Occipital lobe (tissue), 2 donors: Measurements from ENCODE around the gene NAA30. TPM values are rescaled to one million over a fixed set of nuclear protein-coding genes. Genes with fewer than 3 reads are reported as not detected.
"Not testable (repeated sequence)": the region's sequence is repeated elsewhere in the genome, so short reads cannot be mapped to it uniquely, and the experiment has no call there.

Source experiments
- DNase-seq: peaks from one replicate; lab custom pipeline; 2025; lab: John Stamatoyannopoulos, UW
- total RNA-seq: library from RNA; depleted of rRNA; stranded (reverse); fragments of >200 nt; gene quantifications from one replicate; pipeline ENCODE4 v1.2.3, GENCODE V29; 2014

NAA30 gene
- total RNA-seq: 80.2 TPM

DNA sequence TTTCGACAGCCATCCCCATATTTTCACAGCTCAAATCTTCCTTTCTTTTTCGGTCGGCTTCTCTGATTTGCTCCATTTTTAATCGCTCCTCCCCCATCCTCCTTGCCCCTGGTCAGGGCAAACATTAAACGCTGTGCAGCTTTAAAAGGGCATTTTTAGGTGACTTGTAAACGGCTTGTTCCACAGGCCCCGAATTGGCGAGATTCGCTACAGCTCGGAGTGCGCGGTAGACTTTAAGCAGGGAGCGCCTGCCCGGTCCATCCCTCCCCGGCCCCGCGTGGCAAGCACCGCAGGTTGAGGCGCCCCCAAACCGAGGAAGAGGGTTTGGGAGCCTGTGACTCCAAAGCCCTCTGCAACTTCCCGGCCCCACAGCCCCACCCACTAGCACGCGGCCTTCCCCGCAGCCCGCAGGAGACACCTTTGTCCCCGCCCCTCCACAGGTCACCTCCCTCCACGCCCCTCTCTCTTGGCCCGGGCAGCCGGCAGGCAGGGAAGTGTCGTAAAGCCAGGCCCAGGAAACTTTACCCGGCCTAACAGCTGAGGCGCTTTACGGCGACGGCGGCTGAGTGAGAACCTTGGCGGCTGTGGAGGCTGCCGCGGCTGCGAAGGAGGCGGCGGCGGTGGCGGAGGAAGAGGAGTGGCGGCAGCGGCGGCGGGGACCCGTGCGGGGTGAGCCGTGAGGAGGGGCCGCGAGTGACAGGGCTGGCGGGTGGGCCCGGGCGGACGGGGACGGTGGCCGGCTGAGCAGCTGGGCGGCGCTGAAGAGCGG lies at the start of gene NAA30:
Gene NAA30, plus strand, starts transcription at position 550 of the 769 bp plus-strand sequence. CDS start 372 bp downstream, outside the sequence.
- peak; percentile 87 for DNase-seq

DNA sequence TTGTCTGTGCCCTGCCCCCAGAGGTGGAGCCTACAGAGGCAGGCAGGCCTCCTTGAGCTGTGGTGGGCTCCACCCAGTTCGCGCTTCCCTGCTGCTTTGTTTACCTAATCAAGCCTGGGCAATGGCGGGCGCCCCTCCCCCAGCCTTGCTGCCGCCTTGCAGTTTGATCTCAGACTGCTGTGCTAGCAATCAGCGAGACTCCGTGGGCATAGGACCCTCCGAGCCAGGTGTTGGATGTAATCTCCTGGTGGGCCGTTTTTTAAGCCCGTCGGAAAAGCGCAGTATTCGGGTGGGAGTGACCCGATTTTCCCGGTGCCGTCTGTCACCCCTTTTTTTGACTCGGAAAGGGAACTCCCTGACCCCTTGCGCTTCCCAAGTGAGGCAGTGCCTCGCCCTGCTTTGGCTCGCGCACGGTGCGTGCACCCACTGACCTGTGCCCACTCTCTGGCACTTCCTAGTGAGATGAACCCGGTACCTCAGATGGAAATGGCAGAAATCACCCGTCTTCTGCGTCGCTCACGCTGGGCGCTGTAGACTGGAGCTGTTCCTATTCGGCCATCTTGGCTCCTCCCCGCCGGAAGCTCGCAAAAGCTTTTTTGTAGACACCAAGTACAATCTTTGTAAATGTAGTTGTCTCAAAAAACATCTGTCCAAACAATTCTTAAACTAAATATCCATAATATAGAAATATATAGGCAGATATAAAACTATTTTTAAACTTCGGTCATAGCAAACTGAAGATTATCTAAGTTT lies 46.7 kb upstream of the NAA30 start:
- DNase-seq: not testable (repeated sequence)

DNA sequence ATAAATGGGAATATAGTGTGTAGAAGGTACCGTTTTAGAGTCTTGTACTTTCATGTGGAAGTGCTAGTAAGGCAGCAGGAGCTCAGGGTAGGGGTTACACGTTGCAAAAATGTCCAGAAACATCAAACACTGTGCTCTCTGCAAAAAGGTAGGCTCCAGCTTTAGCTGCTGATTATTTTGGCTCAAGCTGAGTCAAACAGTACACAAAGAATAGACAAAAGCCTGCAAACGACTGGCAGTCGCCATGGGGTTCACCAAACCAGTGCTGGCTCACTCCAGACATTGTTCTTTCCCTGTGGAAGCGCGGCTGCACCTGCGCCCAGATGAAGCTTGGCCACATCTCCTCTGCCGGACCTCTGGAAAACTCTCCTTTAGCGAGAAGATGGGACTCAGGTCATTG lies 45.3 kb upstream of the NAA30 start:
- DNase-seq: no peak

DNA sequence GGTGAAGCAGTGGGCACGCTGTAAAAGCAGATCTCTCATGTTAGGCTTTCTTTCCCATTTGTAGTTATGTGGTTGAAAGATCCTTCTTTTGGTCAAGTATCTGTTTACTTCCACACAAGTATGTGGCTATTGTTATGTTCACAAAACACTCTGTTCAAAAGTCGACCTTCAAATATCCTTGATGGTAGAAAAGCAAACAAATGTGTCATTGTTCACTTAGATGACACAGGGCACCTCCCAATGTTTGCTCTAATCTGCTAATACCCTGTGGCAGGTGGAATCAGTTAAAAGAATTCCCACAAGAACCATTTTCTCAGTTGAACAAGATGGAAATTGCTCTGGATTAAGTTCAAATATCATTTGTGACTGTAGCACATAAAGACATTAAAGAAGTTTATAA lies 43.6 kb upstream of the NAA30 start:
- DNase-seq: no peak

DNA sequence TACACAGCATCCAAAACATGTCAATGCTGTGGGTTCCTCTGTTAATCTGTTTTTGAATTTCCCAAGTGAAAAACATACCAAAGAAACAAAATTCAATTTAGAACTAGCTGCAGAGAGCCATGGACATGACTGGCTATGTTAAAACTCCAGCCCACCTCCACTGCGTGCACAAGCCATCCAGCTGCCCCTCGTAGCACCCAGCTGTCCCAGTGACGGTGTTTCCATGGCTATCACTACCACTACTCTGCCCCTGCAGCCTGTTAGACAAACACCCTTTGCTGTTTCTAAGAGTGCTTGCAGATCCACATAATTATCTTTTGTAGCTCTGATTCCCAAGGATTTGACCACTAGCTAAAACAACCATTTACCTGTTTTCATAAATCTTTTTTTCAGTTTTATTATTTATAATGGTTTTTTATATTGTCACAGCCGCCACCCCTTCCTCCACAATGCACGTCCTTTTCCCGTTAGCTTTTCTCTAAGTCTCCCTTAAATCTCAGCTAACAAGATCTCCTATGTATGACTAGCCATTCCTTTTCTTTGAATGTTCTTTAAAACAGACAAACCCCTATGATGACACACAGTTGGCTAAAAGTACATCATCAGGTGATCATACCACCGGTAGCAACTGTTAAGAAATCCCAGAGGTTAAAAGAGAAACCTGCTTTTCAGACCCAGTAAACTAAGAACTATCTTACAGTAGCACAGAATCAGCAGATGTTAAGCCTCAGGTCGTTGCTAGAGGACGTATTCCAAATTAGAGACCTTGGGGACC lies 37.8 kb upstream of the NAA30 start:
- DNase-seq: no peak

DNA sequence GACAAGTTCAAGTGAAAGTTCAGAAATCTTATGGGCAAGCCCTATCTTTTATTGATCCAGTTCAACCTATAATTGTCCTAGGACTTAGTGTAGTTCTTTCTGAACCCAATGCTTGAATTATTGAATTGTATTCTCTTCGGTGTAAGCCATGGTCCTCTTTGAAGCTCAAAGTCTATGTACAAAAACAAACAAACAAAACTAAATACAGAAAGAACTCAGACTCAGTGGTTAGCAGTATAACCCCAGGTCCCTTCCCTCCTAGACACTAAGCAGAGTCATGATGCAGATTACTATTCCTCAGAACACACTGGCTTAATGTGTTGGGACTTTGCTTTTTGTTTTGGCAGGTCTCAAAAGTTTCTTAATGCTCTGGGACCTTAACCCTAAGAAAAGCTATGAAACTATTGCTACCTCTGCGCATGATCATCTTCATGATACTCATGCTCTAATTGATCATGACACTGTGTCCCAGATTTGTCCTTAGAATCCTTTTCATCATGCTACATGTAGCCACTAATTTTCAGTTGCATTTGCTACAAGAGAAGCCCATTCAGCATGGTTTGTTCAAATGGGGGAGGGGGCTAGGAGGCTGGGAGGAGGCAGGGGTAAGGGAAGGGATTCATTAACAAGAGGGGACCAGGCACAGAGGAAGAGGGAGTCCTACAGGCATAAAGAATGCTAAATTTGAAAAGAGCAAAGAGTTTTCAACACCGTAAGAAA lies 35.1 kb upstream of the NAA30 start:
- DNase-seq: no peak

DNA sequence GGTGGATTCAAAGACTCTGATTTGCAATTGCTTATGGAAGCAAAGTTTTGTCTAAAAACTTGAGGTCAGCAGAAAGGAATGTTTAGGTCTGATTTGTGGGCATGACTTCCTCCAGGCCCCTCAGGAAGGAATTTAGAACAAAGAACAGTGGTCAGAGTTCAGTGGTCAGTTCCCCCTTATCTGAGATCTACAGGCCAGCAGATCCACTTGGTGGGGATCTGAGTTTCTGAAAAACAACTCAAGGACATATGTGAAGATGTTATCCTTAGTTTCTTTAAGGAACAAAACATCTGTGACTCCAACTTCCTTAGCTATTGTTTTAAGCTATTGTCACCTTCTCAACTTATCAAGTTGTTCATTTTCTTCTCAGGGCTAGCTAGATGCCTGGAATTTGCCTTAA lies 28.0 kb upstream of the NAA30 start:
- no peak for DNase-seq

DNA sequence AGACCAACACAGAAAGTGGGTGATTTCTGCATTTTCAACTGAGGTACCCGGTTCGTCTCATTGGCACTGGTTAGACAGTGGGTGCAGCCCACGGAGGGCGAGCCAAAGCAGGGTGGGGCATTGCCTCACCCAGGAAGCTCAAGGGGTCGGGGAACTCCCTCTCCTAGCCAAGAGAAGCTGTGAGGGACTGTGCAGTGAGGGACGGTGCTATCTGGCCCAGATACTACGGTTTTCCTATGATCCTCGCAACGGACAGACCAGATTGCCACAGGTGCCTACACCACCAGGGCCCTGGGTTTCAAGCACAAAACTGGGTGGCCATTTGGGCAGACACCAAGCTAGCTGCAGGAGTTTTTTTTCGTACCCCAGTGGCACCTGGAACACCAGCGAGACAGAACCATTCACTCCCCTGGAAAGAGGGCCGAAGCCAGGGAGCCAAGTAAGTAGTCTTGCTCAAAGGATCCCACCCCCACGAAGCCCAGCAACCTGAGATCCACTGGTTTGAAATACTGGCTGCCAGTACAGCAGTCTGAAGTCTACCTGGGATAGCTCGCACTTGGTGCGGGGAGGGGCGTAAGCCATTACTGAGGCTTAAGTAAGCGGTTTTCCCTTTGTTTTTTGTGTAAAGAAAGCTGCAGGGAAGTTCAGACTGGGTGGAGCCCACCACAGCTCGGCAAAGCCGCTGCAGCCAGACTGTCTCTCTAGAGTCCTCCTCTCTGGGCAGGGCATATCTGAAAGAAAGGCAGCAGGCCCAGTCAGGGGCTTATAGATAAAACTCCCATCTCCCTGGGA lies 25.5 kb upstream of the NAA30 start:
- no peak for DNase-seq

DNA sequence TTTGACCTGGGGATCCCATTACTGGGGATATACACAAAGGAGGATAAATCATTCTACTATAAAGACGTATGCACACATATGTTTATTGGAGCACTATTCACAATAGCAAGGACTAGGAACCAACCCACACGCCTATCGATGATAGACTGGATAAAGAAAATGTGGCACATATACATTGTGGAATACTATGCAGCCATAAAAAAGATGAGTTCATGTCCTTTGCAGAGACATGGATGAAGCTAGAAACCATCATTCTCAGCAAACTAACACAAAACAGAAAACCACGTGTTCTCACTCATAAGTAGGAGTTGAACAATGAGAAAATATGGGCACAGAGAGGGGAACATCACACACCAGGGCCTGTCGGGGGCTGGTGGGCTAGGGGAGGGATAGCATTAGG lies 20.2 kb upstream of the NAA30 start:
- not testable (repeated sequence) for DNase-seq

DNA sequence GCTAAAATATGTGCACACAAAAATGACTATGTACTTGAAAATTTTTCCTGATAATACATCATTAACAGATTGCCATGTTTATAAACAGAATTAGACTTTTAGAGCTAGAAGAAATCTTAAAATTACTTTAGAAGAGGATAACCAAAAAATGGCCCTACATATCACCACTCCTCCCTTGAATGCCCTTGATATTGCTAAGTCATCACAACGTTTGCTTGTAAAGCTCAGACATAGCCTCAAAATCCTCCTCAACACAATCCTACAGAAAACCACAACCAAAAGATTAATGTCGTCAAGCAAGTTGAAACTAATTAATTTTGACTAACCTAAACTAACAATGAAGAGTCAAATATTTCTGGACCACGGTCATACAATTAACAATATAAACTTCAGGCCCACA lies 19.4 kb upstream of the NAA30 start:
- no peak for DNase-seq

DNA sequence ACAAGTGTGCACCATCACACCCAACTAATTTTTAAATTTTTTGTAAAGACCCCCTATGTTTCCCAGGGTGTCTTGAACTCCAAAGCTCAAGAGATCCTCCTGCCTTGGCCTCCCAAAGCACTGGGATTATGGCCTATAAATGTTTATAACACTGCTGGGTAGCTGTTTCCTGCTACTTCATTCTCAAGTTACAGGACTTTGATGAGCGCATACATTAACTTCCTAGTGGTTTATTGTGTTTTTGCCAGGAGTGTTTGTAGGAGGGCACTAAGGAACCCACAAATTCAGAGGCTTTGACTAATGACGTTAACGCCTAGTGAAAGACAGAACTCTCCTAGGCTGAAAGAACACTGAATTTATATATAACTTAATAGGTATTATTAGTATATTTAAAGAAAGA lies 15.2 kb upstream of the NAA30 start:
- DNase-seq: no peak

DNA sequence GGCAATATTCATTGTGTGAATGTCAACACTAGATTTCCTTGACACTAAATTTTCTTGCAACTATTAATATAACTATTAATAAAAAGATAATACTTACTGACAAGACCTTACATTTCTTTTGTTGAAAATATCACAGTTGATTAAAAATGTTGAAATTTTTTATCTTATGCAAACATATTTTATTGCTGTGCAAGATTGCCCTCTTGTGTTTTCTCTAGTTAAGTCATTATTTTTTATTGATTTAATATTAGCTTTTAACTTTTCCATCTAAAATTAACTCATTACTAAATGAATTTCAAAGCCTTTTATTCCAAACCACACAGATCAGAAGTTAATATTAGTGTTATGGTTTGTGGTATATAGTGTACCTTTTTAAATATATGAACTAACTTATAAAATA lies 11.7 kb upstream of the NAA30 start:
- no peak for DNase-seq

DNA sequence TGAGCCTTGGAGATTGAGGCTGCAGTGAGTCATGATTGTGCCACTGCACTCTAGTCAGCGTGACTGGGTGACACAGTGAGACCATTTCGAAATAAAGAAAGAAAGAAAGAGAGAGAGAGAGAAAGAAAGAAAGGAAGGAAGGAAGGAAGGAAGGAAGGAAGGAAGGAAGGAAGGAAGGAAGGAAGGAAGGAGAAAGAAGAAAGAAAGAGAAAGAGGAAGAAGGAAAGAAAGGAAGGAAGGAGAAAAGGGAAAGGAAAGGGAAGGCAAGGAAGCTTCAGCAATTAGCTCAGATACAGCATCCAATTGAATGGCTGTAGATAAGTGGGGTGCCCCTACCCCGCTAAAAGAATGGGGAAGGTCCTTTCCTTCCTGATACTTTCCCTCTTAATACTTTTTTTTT lies 9.5 kb upstream of the NAA30 start:
- DNase-seq: no peak

DNA sequence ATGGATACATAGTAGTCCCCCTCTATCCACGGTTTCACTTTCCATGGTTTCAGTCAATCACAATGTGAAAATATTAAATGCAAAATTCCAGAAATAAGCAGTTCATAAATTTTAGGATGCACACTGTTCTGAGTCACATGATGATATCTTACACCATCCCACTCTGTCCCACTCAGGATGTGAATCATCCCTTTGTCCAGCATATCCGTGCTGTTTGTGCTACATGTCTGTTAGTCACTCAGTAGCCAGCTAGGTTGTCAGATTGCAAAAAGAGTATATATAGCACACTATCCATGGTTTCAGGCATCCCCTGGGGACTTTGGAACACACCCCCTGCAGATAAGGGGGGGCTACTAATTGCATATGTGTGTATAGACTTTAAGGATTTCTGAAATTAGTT lies 8.1 kb upstream of the NAA30 start:
- no peak for DNase-seq

DNA sequence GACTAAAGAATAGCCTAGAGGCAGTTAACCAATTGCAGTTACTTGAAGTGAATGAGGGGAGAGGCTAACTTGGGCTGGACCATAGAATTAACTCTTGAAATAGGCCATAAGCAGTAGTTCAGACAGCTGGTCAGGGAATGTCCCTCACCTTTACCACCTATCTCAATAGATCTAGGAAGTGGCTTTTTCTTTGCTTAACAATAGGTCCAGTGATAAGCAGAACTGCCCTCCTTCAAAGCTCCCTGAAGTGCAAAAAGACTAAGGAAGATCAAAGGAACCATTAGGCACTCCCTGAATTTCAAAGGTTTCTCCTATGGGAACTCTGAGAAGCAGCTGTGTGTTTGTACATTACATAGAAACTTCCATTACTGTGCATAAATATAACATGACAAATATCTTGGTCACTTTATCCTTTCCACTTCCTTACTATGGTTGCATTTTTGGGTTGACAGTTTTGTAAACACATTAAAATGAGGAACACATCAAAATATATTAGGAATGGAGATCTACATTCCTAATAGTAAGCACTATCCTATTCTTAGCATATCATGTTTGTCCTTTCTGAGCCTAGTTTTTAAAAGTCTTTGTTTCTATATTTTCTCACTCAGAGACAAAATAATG lies 7.2 kb upstream of the NAA30 start:
- no peak for DNase-seq

DNA sequence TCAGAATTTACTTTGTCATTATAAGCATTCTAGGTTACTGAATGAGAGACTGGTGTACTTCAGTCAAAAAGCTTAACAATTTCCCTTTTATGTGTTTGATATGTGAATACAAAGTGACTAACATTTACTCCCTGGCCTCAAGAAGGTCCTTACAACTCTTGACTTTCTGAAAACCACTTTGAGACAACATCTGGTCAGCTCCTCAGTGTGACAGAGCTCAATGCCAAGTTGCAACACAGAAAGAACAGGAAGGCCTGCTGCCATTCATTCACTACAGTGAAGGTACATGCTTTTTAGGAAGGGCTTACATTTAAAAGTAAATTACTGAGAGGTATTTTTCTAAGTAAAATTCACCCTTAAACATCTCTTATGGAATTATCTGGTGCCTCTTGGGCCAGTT lies 2.3 kb upstream of the NAA30 start:
- no peak for DNase-seq

DNA sequence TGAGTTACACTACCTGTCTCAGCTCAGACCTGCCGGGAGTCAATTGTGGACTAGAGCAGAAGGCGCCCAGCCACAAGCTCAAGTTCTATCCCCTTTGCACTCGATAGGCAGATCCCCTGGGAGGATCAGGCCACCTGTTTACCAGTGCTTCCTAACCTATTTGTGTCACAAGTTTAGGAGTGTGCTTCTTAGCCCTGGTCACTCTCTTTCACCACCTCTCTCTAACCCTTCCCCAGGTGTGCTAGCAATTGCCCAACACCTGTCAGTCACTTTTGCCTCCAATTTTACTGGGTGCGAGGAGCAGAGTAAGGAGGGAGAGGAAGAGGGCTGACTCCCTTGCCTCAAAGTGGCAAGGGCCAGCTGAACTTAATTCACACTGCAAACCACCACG lies 745 bp upstream of the NAA30 start:
- no peak for DNase-seq

DNA sequence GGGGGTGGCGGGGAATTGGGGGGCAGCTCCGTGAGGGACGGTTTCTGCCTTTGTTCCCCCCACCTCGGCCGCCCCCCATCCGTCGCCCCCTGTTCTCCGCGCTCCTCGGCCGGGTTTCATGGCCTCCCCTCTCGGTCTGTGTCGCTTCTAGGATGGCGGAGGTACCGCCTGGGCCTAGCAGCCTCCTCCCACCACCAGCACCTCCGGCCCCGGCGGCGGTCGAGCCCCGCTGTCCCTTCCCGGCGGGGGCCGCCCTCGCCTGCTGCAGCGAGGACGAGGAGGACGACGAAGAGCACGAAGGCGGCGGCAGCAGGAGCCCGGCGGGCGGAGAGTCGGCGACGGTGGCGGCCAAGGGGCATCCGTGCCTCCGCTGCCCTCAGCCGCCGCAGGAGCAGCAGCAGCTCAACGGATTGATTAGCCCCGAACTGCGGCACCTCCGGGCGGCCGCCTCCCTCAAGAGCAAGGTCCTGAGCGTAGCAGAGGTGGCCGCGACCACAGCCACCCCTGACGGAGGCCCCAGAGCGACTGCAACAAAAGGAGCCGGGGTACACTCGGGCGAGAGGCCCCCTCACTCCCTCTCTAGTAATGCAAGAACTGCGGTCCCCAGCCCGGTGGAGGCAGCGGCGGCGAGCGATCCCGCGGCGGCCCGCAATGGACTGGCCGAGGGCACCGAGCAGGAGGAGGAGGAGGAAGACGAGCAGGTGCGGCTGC lies 575 bp downstream of the NAA30 start:
- DNase-seq: peak; percentile 35

DNA sequence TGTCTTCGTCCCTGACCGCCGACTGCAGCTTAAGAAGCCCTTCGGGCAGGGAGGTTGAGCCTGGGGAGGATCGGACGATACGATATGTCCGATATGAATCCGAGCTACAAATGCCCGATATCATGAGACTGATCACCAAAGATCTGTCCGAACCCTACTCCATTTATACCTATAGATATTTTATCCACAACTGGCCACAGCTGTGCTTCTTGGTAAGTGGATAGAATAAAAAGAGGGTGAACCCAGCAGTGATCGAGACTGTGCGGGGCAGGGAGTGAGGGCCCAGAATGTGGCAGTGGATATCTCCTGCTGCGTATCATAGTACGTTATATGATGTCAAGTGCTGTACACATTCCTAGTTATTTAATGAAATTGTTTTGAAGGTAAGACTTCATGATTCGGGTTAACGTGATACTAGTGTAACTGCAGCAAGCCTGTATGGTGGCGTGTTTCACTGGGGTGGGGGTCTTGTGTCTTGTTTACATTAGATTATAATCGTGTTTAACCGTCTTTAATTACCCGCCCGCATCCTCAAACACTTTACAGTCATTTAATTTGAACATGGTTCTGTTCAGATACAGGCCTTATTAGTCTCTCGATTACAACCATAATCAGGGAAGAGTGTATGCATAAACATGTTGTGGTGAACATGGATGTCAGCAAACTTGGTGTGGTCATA lies 1.3 kb downstream of the NAA30 start:
- DNase-seq: no peak
